GM12891 (cell line): ENCODE results near the gene ADORA2B.

ENCODE experiments used
- DNase-seq: peaks from one replicate; pipeline ENCODE4 v3.0.0; 2011; ENCODE audit warnings: low spot score; ENCODE audit not compliant: insufficient read length
- FAIRE-seq: peaks from 2 replicates; lab custom pipeline; 2011; peaks lifted over from hg19 to GRCh38; lab: Jason Lieb, UNC
- PAX5 ChIP-seq: IDR thresholded peaks from 2 replicates; pipeline ENCODE4 v1.6.1; 2011; ENCODE audit warnings: low read length, moderate library complexity, mild to moderate bottlenecking; ENCODE audit not compliant: insufficient read depth, severe bottlenecking
- POLR2A ChIP-seq: IDR thresholded peaks from 2 replicates; pipeline ENCODE4 v1.6.1; 2011; ENCODE audit warnings: low read depth, low read length, control low read depth
- POLR2AphosphoS5 ChIP-seq: IDR thresholded peaks from 2 replicates; pipeline ENCODE4 v1.6.1; 2011; ENCODE audit warnings: low read depth, low read length, control low read depth
- POU2F2 ChIP-seq: IDR thresholded peaks from 2 replicates; pipeline ENCODE4 v1.6.1; 2011; ENCODE audit warnings: low read depth, mild to moderate bottlenecking, control low read depth, low read length, moderate library complexity
- SPI1 ChIP-seq: IDR thresholded peaks from 2 replicates; pipeline ENCODE4 v1.6.1; 2011; ENCODE audit warnings: low read depth, low read length, control low read depth
- TAF1 ChIP-seq: IDR thresholded peaks from 2 replicates; pipeline ENCODE4 v1.6.1; 2011; ENCODE audit warnings: low read depth, low read length, control low read depth

Gene ADORA2B

DNA sequence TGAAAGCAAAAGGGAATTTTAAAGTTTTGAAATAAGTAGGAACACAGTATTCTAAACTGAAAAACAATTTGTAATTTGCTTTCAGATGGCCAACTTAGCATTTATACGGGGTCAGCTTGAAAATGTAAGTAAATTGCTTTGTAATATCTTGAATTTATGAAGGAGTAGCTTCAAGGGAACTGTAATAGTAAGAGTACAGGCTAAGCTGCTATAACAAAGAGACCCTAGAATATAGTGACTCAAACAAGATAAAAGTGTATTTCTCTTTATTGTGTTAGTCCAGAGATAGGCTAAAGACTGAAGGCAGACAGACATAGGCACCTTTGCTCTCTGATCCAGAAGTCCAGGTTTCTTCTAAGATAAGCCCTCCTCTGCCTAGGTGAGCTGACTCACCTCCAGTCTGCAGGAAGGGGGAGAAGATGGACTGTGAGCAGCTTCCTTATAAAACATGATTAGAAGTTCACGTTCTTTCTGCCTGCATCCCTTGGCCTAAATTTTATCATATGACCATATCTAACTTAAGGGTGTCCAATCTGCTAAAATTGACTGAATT is 57.9 kb downstream of the ADORA2B start:
- no peak for TF ChIP-seq SPI1
- no peak for TF ChIP-seq PAX5
- no peak for TF ChIP-seq TAF1
- no peak for TF ChIP-seq POU2F2
- TF ChIP-seq POLR2A = no peak
- no peak for TF ChIP-seq POLR2AphosphoS5
- FAIRE-seq (no peak), DNase-seq (no peak)

DNA sequence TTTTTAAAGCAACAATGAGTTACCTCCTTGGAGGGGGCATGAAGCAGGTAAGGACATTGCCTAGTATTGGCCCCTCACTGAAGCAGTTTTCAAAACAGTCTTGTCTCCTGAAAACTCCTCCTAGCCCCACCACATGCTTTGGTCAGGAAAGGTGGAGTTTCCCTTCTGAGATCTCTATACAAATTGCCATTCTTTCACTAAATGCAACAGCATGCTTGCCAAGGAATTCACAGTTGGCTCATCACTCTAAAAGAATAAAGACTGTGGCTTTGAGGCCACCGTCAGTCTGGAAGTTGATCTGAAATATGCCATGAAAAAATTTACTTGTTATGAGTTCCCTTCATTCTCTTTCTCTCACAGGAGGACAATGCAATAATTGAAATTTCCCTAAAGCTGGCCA is 58.9 kb downstream of the ADORA2B start:
- no peak for DNase-seq
- no peak for FAIRE-seq
- TF ChIP-seq POLR2A = no peak
- no peak for TF ChIP-seq POU2F2
- no peak for TF ChIP-seq SPI1

DNA sequence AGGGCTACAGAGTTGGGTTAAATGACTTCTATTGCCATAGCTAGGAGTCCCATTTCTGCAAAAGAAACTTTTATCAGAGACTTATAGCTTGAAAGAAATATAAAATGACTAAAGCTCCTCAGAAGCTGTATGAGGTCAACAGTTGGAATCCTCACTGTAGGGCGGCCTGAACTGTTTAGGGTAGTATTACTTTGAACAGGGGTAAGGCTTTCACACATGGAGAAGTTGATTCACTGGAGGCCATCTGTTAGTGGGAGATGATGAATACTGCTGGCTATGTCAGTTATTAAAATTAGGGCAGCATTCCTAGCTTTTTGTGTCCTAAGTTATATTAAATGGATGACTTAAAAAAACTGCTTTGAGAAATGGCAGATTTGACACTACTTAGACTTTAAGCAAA is 60.7 kb downstream of the ADORA2B start:
- TF ChIP-seq POU2F2 (no peak), PAX5 (no peak), TAF1 (no peak), POLR2A (no peak), POLR2AphosphoS5 (no peak), SPI1 (no peak)
- DNase-seq (no peak), FAIRE-seq (no peak)

DNA sequence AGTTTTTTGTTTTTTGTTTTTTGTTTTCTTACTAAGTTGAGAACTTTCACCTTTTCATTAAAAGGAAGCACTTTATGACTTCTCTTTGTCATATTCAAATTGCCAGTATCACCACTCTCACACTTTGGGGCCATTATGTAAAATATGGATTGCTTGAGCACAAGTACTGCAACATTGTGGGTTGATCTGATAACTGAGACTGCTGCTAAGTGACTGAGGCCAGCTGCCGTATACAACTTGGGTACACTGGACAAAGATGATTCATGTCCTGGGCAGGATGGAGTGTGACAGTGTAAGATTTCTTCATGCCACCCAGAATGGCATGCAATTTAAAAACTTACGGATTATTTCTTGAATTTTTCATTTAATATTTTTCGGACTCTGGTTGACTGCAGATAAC is 62.5 kb downstream of the ADORA2B start:
- FAIRE-seq = no peak
- DNase-seq = no peak
- TF ChIP-seq SPI1 (no peak), TAF1 (no peak), POU2F2 (no peak), POLR2AphosphoS5 (no peak), PAX5 (no peak), POLR2A (no peak)

DNA sequence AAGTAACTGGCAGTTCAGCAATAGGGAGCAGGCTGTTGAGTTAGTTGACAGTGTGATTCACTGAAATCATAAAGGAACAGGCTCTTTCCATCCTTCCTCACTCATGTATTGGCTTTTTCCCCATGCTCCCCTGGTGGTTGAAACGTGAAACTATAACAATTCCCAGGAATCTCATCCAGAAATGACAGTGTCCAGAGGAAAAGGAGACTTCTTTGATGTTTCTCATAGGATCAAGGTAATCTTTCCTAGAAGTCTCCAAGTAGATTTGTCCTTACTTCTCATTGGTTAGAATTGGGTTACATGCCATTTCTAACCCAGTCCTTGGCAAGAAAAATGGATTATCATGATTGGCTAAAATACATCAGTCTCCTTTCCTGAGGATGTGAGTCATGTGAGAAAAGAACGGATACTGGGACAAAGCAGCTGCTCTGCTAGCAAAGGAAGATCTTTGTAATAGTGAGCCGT is 69.0 kb downstream of the ADORA2B start:
- no peak for TF ChIP-seq PAX5
- no peak for TF ChIP-seq POLR2A
- TF ChIP-seq SPI1 = no peak
- no peak for TF ChIP-seq POLR2AphosphoS5
- no peak for TF ChIP-seq TAF1
- TF ChIP-seq POU2F2 = no peak
- no peak for FAIRE-seq
- no peak for DNase-seq

DNA sequence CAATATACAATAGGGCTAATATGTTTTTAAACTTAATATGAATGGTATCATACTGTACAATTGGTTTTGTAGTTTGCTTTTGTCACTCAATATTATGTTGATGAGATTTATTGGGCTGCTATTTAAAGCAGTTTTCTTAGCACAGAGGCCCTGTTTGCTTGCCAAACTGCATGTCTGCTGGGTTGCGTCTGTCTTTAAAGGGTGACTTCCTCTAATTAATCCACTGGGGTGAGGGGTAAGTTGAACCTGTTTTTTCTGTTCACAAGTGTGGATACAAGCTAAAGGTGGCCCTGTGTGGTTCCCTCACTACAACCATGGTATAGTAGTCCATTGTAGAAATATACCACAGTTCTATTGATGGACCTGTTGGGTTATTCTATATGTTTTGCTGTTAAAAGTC is 74.4 kb downstream of the ADORA2B start:
- FAIRE-seq = no peak
- TF ChIP-seq TAF1 = no peak
- no peak for TF ChIP-seq SPI1
- TF ChIP-seq POU2F2 = no peak
- TF ChIP-seq PAX5 = no peak
- TF ChIP-seq POLR2A = no peak
- TF ChIP-seq POLR2AphosphoS5 = no peak
- no peak for DNase-seq

DNA sequence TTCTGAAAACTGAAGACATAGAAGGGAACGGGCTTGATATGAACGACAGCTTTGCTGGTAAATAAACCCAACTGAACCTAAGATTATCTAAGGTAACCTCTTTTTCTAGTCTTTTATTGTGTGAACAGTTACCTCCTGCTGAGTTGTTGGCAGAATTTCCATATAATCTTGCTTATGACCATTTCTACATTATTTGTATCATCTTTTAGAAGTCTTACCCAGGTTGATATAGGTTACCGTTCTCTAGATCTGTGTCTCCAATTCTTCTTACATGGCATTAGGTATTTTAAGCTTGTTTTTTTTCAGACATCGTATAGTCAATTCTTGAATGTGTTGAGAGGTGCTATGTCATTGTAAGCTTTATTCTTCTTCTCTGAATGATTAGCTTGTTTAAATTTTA is 79.0 kb downstream of the ADORA2B start:
- DNase-seq = no peak
- TF ChIP-seq SPI1 (no peak), POLR2A (no peak)
- no peak for FAIRE-seq

DNA sequence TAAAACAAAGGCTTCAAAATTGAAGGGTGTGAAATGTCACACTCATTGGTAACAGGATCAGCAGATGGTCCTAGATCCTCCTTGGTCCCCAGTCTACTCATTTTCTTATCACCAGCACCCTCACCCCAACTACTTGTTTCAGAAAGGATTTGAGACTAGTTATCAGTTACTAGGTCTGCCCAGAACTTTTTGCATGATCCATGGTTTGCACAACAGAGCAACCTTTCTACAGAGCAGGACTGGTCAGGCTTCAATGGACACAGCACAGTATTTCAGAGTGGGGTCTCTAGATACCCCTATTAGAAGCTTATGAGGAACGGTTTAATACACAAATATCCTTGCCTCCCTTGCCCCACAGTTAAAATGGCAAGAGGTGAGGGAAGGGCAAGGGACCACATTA is 80.3 kb downstream of the ADORA2B start:
- TF ChIP-seq POU2F2 (no peak), SPI1 (no peak), POLR2A (no peak), POLR2AphosphoS5 (no peak), TAF1 (no peak), PAX5 (no peak)
- DNase-seq = no peak
- no peak for FAIRE-seq
